Upper lobe of right lung (tissue), 1 donor: ENCODE results near the gene RUNX2. TPM values are rescaled to one million over a fixed set of nuclear protein-coding genes. Genes with fewer than 3 reads are reported as not detected.

ENCODE experiments used
- ATAC-seq: fragments of 200-7000 bp; cut with Tn5 transposase; one replicate; pipeline ENCODE4 v1.9.1; 2020; ENCODE audit warnings: mild to moderate bottlenecking, moderate library complexity
- DNase-seq: peaks from one replicate; pipeline ENCODE4 v3.0.0-alpha.2; 2020
- H3K27ac ChIP-seq: fragments of 200-600 bp; one replicate; pipeline ENCODE4 v1.8.0; 2022
- H3K27me3 ChIP-seq: fragments of 200-600 bp; one replicate; pipeline ENCODE4 v1.8.0; 2022; ENCODE audit warnings: mild to moderate bottlenecking
- H3K36me3 ChIP-seq: fragments of 200-600 bp; one replicate; pipeline ENCODE4 v1.8.0; 2022
- H3K4me1 ChIP-seq: fragments of 200-600 bp; one replicate; pipeline ENCODE4 v1.8.0; 2022
- H3K4me3 ChIP-seq: fragments of 200-600 bp; one replicate; pipeline ENCODE4 v1.8.0; 2022; ENCODE audit warnings: mild to moderate bottlenecking
- H3K9me3 ChIP-seq: fragments of 200-600 bp; one replicate; pipeline ENCODE4 v1.8.0; 2022
- intact Hi-C: fragments of 100-400 bp; cut with DNase I; formaldehyde crosslinking; loops from one replicate; pipeline ENCODE4 v1.11.0; 2022
- total RNA-seq: library from RNA; stranded (reverse); fragmentation: NEBNext Ultra II Directional; extraction: Animal tissue kit (Norgen Biotek cat#: 25700); gene quantifications from one replicate; pipeline ENCODE4 v1.2.1, GENCODE V29; 2021
- TF ChIP-seq, protein P1 (sequence below): fragments of 200-600 bp; IDR thresholded peaks from one replicate; pipeline ENCODE4 v1.8.0; 2022; ENCODE audit warnings: antibody characterized with exemption
- donor health status: DM: no; HTN: yes; CAD: no; lungs with severe emphysema.

Gene RUNX2
- total RNA-seq, 1 donor from 2014 or later = 4.6 TPM

DNA sequence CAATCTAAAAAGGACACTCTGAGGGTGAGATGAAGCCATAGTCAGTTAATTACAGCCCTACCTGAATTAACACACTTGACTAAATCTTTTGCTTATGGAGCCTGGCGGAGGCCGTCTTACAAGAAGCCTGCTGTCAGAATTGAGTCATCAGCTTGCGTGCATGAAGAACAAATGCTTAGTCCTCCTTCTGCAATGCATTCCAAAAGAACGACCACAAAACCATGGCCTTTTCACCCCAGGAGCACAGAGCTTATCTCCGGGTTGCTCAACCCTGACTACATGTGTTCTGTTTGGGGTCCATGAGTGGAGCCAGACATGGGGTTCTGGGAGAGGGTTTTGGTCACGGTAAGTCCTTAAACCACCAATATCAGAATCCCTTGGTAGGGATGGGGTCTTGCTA, 369.5 kb downstream of the RUNX2 start:
- H3K4me3 ChIP-seq = no peak overlapping the region
- no peak for ATAC-seq

DNA sequence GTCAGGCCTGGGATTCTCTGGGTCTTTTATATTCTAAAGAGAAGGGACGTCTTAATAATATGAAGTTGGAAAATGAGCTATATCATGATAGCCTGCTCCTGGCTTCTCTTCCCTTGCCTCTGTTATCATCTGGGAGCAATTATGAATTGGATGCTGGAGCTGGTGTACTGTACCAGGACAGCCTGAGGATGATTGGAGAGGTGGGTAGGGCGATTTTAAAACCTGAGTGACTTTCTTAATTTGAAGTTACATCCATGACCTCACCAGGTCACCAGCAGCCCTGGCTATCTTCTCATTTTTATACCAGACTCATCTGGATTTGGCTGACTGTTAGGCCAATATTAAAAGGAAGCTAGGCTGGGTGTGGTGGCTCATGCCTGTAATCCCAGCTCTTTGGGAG, 369.9 kb downstream of the RUNX2 start:
- intact Hi-C loops = no loop called here
- H3K27ac ChIP-seq = no peak overlapping the region
- H3K4me3 ChIP-seq = no peak overlapping the region
- no peaks in the 10 kb centered on the region for H3K36me3 ChIP-seq
- ATAC-seq = no peak
- no peaks in the 10 kb centered on the region for H3K9me3 ChIP-seq
- DNase-seq = no peak
- TF ChIP-seq, protein P1, sequence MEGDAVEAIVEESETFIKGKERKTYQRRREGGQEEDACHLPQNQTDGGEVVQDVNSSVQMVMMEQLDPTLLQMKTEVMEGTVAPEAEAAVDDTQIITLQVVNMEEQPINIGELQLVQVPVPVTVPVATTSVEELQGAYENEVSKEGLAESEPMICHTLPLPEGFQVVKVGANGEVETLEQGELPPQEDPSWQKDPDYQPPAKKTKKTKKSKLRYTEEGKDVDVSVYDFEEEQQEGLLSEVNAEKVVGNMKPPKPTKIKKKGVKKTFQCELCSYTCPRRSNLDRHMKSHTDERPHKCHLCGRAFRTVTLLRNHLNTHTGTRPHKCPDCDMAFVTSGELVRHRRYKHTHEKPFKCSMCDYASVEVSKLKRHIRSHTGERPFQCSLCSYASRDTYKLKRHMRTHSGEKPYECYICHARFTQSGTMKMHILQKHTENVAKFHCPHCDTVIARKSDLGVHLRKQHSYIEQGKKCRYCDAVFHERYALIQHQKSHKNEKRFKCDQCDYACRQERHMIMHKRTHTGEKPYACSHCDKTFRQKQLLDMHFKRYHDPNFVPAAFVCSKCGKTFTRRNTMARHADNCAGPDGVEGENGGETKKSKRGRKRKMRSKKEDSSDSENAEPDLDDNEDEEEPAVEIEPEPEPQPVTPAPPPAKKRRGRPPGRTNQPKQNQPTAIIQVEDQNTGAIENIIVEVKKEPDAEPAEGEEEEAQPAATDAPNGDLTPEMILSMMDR = no peak
- no peaks in the 10 kb centered on the region for H3K4me1 ChIP-seq
- peaks cover 3% of the 10 kb centered on the region for H3K27me3 ChIP-seq

More for the DNA sequence above, 369.5 kb downstream of the RUNX2 start:
- Histone ChIP-seq H3K36me3 (no peaks in the 10 kb centered on the region), H3K27ac (no peak overlapping the region), H3K27me3 (peaks cover 6% of the 10 kb centered on the region), H3K9me3 (no peaks in the 10 kb centered on the region), H3K4me1 (no peaks in the 10 kb centered on the region)
- no peak for DNase-seq
- TF ChIP-seq, protein P1 = no peak
- intact Hi-C loops = no loop called here

DNA sequence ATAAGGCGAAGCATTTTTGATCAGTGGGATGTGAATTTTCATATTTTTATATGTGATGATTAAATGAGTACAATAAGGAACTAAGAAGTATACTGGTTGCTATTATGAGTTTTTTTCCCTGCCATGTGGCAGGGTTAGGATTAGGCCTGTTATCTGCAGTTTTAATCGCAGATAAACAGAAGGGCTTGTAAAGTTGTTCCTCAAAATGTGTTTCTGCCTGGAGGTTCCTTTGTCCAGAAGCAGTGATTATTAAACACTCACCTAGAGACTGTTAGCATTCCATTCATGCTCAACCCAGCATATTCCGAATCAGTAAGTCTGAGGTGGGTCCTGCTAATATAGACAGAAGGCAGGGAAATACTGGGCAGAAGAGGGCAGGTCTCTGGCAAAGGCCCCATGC, 371.5 kb downstream of the RUNX2 start:
- Histone ChIP-seq H3K27me3 (no peaks in the 10 kb centered on the region), H3K9me3 (no peaks in the 10 kb centered on the region), H3K4me3 (no peak overlapping the region), H3K27ac (no peak overlapping the region), H3K36me3 (no peaks in the 10 kb centered on the region), H3K4me1 (no peaks in the 10 kb centered on the region)
- TF ChIP-seq, protein P1 = no peak
- ATAC-seq (no peak), DNase-seq (no peak)
- intact Hi-C loops = no loop called here

DNA sequence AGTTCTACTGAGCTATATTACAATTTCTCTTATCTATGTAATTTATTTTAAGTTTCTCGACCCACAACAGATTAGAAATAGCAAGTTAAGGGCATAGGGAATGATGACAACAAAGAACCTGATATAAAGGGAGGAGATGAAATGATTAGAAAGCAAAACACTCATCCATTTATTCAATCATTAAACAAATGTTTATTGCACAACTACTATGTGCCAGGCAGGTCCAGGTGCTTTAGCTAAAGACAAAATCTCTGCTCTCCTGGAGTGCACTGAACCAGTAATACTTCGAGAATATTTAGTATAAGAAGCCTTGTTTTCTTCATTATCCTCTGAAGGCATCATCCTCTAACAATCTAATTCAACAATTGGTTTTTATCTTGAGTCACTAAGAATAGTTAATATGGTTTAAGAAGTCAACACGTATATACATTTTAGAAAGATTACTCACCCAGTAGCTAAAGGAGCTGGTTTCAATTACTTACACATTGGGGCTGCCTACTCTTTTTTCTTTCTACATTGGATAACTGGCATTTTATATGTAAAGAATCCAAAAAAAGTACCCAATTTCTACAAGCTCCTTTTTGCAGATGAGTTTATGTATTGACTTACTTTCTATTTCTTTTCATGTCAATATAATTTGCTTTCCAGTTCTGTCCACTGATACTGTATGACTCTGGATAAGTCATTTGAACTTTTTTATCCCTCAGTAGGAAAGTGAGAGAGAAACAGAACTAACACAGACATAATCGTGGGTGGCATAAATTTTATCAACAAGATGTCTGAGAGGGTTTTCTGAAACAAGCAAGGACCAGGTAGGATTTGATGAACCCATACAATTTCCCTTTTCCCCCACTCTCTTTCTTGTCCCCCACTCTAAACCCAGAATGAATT, 375.0 kb downstream of the RUNX2 start:
- H3K4me1 ChIP-seq = no peaks in the 10 kb centered on the region
- intact Hi-C loops = no loop called here
- H3K27ac ChIP-seq = no peak overlapping the region
- H3K27me3 ChIP-seq = no peaks in the 10 kb centered on the region
- TF ChIP-seq, protein P1 = no peak
- H3K36me3 ChIP-seq = no peaks in the 10 kb centered on the region
- no peaks in the 10 kb centered on the region for H3K9me3 ChIP-seq
- no peak for DNase-seq
- no peak overlapping the region for H3K4me3 ChIP-seq
- ATAC-seq = no peak

DNA sequence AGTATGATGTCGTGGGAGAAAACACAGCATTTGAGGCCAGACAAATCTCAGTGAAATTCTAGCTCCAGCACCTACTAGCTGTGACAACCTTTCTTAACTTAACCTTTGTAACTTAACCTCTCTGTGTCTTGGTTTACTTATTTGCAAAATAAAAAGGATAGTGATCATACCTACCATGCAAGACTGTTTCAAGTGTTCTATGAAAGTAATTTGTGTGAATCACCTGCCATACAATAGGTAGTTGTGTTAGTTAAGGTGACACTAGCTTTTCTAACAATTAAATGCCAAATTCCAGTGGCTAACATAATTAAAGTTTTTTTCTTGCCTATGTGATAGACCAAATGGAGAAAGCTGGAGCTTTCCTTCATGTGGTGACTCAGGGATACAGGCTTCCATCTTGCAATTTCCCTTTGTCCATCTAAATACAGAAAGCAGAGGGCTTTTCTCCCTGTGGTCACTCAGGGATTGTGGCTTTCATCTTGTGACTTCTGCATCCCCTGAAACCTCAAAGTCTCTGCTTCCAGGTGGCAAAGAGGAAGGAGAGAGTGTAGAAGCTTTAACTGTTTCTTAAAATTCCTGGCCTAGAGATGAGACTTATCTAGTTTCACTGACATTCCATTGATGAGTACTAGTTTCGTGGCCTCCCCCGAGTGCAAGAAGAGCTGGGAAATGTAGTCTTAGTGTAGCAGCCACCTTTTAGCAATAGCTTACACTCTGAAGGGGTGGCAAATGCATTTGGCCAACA, 376.1 kb downstream of the RUNX2 start:
- H3K27ac ChIP-seq = no peak overlapping the region
- H3K4me3 ChIP-seq = no peak overlapping the region
- no peaks in the 10 kb centered on the region for H3K9me3 ChIP-seq
- no peaks in the 10 kb centered on the region for H3K36me3 ChIP-seq
- TF ChIP-seq, protein P1 = no peak
- intact Hi-C loops = no loop called here
- ATAC-seq (no peak), DNase-seq (no peak)
- no peaks in the 10 kb centered on the region for H3K4me1 ChIP-seq
- no peaks in the 10 kb centered on the region for H3K27me3 ChIP-seq
